Endothelial cell of umbilical vein (primary cell): ENCODE results near the gene PALB2. TPM values are rescaled to one million over a fixed set of nuclear protein-coding genes. Genes with fewer than 3 reads are reported as not detected.

ENCODE experiments used
- BruUV-seq: library from RNA; stranded (reverse); fragments of 400-500 nt; replicated peaks from 2 replicates; lab custom pipeline; 2021; lab: Mats Ljungman, UMichigan
- CTCF ChIA-PET: fragments of 300-600, 350-600 bp; sonication (Branson Sonifier 250); formaldehyde crosslinking; loops from one replicate; lab custom pipeline; 2021; ENCODE audit warnings: antibody characterized with exemption, inconsistent platforms; lab: Charles Lee
- POLR2A ChIA-PET: fragments of 300-600, 350-600 bp; sonication (Branson Sonifier 250); formaldehyde crosslinking; loops from one replicate; lab custom pipeline; 2021; ENCODE audit warnings: antibody characterized with exemption, inconsistent platforms; lab: Charles Lee
- DNase-seq: peaks from one replicate; pipeline ENCODE4 v3.0.0-alpha.2; 2011; ENCODE audit warnings: low read depth, low spot score
- FAIRE-seq: peaks from 2 replicates; lab custom pipeline; 2011; peaks lifted over from hg19 to GRCh38; lab: Jason Lieb, UNC
- H2AFZ ChIP-seq: 2 replicates; pipeline ENCODE4 v1.6.0; 2012; ENCODE audit warnings: low read depth, low read length, control low read depth, inconsistent platforms
- H3K27ac ChIP-seq: 2 replicates; pipeline ENCODE4 v1.5.1; 2011; ENCODE audit warnings: low read depth, mild to moderate bottlenecking, control low read depth, low read length, moderate library complexity; ENCODE audit not compliant: insufficient read depth
- H3K27me3 ChIP-seq, 2 experiments: 2 replicates each; pipeline versions ENCODE4 v1.6.0 to v1.6.1; 2011; ENCODE audit warnings: low read length in 2 of 2, mixed read lengths in 1 of 2; ENCODE audit not compliant: control insufficient read depth in 2 of 2, insufficient read depth in 2 of 2
- H3K36me3 ChIP-seq, 2 experiments: 2 replicates in 1 of 2; 3 replicates in 1 of 2; pipeline ENCODE4 v1.5.1; 2011; ENCODE audit warnings: low read length in 2 of 2, mild to moderate bottlenecking in 1 of 2, moderate library complexity in 1 of 2; ENCODE audit not compliant: control insufficient read depth in 2 of 2, insufficient read depth in 2 of 2; ENCODE audit errors: extremely low read depth in 1 of 2
- H3K4me1 ChIP-seq: 3 replicates; pipeline ENCODE4 v1.5.1; 2011; ENCODE audit warnings: mild to moderate bottlenecking, low read length; ENCODE audit not compliant: control insufficient read depth, insufficient read depth; ENCODE audit errors: extremely low read depth
- H3K4me2 ChIP-seq: 2 replicates; pipeline ENCODE4 v1.6.1; 2011; ENCODE audit warnings: low read length, control low read depth, mixed read lengths; ENCODE audit not compliant: insufficient read depth
- H3K4me3 ChIP-seq, 3 experiments: fragments of 200-600 bp in 1 of 3; sonication (generic), shearing (Covaris generic) in 1 of 3; replicated peaks in 1 of 3; 2 replicates each; pipeline ENCODE4 v1.5.1; 2011 to 2016; ENCODE audit warnings: control low read depth in 3 of 3, low read length in 3 of 3, mild to moderate bottlenecking in 2 of 3, inconsistent platforms in 1 of 3, low read depth in 1 of 3, moderate library complexity in 1 of 3; ENCODE audit not compliant: insufficient read depth in 1 of 3
- H3K79me2 ChIP-seq: 2 replicates; pipeline ENCODE4 v1.6.0; 2012; ENCODE audit warnings: low read length, inconsistent platforms; ENCODE audit not compliant: control insufficient read depth, insufficient read depth
- H3K9ac ChIP-seq: replicated peaks from 2 replicates; pipeline ENCODE3; 2011; ENCODE audit warnings: low read length, control low read depth; ENCODE audit not compliant: insufficient read depth; ENCODE audit errors: extremely low read depth
- H3K9me1 ChIP-seq: replicated peaks from 3 replicates; pipeline ENCODE4 v1.6.0; 2011; ENCODE audit warnings: mild to moderate bottlenecking, low read length; ENCODE audit not compliant: control insufficient read depth, insufficient read depth; ENCODE audit errors: extremely low read depth
- H3K9me3 ChIP-seq: replicated peaks from 2 replicates; pipeline ENCODE4 v1.5.1; 2012; ENCODE audit warnings: low read length, inconsistent platforms; ENCODE audit not compliant: control insufficient read depth, insufficient read depth
- H4K20me1 ChIP-seq: replicated peaks from 2 replicates; pipeline ENCODE3; 2011; ENCODE audit warnings: mild to moderate bottlenecking, low read length; ENCODE audit not compliant: control insufficient read depth, insufficient read depth; ENCODE audit errors: extremely low read depth
- EZH2 ChIP-seq: IDR thresholded peaks from 2 replicates; pipeline ENCODE4 v1.6.1; 2012; ENCODE audit warnings: borderline replicate concordance, low read depth, mild to moderate bottlenecking, moderate library complexity, low read length, inconsistent platforms; ENCODE audit not compliant: severe bottlenecking
- FOS ChIP-seq: IDR thresholded peaks from 2 replicates; pipeline ENCODE4 v1.6.1; 2011; ENCODE audit warnings: mild to moderate bottlenecking, low read length, moderate library complexity, borderline replicate concordance; ENCODE audit not compliant: insufficient read depth
- GATA2 ChIP-seq: IDR thresholded peaks from 2 replicates; pipeline ENCODE4 v1.7.0; 2011; ENCODE audit warnings: low read depth, mild to moderate bottlenecking, moderate library complexity, mixed read lengths, low read length; ENCODE audit not compliant: insufficient read length, insufficient read depth
- JUN ChIP-seq: IDR thresholded peaks from 2 replicates; pipeline ENCODE4 v1.6.1; 2011; ENCODE audit warnings: borderline replicate concordance, low read depth; ENCODE audit not compliant: insufficient read length, insufficient read depth
- MYC ChIP-seq: IDR thresholded peaks from one replicate; pipeline ENCODE4 v1.6.1; 2011; ENCODE audit warnings: mild to moderate bottlenecking, low read depth, low read length
- POLR2A ChIP-seq: IDR thresholded peaks from 2 replicates; pipeline ENCODE4 v1.6.1; 2012; ENCODE audit warnings: low read depth, mild to moderate bottlenecking, control low read depth, low read length
- POLR2AphosphoS5 ChIP-seq: IDR thresholded peaks from 2 replicates; pipeline ENCODE4 v1.6.1; 2012; ENCODE audit warnings: low read depth, mild to moderate bottlenecking, control low read depth, low read length, moderate library complexity; ENCODE audit not compliant: insufficient read depth
- dilution Hi-C: fragments of 300-500 bp; cut with MboI; formaldehyde crosslinking; loops from one replicate; pipeline ENCODE4 v1.15.0; 2019; ENCODE audit warnings: low sequenced_read_pairs; ENCODE audit not compliant: extremely low pct_ligation_motif_present
- intact Hi-C: fragments of 100-400 bp; cut with micrococcal nuclease; formaldehyde crosslinking; loops from one replicate; pipeline ENCODE4 v1.10.0; 2022
- polyA plus RNA-seq, 4 experiments: library from polyadenylated mRNA; depleted of rRNA in 3 of 4; stranded (reverse) in 3 of 4; unstranded in 1 of 4; fragments of >200 nt; gene quantifications; 2 replicates each; pipeline versions ENCODE4 v1.2.1 to v1.2.3, GENCODE V29; 2011 to 2012; ENCODE audit warnings: missing spikeins in 1 of 4
- total RNA-seq: library from RNA; stranded (reverse); gene quantifications from 2 replicates; pipeline ENCODE4 v1.2.3, GENCODE V29; 2021
- TF ChIP-seq, protein P1 (sequence below), 2 donors: IDR thresholded peaks; 1 replicate in 1 of 2; 2 replicates in 1 of 2; pipeline ENCODE4 v1.5.1; 2011; ENCODE audit warnings: low read length in 2 of 2, mild to moderate bottlenecking in 2 of 2, moderate library complexity in 2 of 2, control low read depth in 1 of 2, inconsistent platforms in 1 of 2, low read depth in 1 of 2; ENCODE audit not compliant: insufficient read depth in 1 of 2; ENCODE audit errors: extremely low read depth in 1 of 2
- TF ChIP-seq, protein P2 (sequence below): IDR thresholded peaks from 2 replicates; pipeline ENCODE4 v1.6.1; 2011; ENCODE audit not compliant: insufficient read depth, insufficient read length

PALB2 gene
- total and polyA plus RNA-seq, 2 donors (not counting 3 experiments of a cell fraction or from before 2014, with no cell fraction given): 5.1 to 15.6 TPM

DNA sequence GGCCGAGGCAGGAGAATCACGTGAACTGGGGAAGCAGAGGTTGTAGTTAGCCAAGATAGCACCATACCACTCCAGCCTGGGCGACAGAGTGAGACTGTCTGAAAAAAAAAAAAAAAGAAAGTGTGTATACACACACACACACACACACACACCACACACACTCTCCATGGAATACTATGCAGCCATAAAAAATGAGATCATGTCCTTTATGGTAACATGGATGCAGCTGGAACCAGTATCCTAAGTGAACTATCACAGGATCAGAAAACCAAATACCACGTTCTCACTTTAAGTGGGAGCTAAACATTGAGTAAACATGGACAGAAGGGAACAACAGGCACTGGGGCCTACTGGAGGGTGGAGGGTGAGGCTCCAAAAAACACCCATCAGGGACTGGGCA lies 61.7 kb downstream of the PALB2 start:
- peaks cover 2% of the 10 kb centered on the region for H3K4me1 ChIP-seq
- no peak overlapping the region for H3K27ac ChIP-seq
- no peak overlapping the region for H3K4me3 ChIP-seq
- ChIA-PET POLR2A (no interaction called here), CTCF (no interaction called here)
- H3K36me3 ChIP-seq: peaks cover 4 to 17% of the 10 kb centered on the region in 2 experiments
- dilution Hi-C loops: no loop called here
- FAIRE-seq (no peak), DNase-seq (no peak)
- intact Hi-C loops: no loop called here
- no peak overlapping the region for H3K4me2 ChIP-seq
- H3K9me3 ChIP-seq: no peaks in the 10 kb centered on the region
- H3K9ac ChIP-seq: no peak overlapping the region
- TF ChIP-seq FOS (no peak), POLR2A (no peak), EZH2 (no peak), JUN (no peak), POLR2AphosphoS5 (no peak), MYC (no peak), GATA2 (no peak)
- TF ChIP-seq, protein P1, sequence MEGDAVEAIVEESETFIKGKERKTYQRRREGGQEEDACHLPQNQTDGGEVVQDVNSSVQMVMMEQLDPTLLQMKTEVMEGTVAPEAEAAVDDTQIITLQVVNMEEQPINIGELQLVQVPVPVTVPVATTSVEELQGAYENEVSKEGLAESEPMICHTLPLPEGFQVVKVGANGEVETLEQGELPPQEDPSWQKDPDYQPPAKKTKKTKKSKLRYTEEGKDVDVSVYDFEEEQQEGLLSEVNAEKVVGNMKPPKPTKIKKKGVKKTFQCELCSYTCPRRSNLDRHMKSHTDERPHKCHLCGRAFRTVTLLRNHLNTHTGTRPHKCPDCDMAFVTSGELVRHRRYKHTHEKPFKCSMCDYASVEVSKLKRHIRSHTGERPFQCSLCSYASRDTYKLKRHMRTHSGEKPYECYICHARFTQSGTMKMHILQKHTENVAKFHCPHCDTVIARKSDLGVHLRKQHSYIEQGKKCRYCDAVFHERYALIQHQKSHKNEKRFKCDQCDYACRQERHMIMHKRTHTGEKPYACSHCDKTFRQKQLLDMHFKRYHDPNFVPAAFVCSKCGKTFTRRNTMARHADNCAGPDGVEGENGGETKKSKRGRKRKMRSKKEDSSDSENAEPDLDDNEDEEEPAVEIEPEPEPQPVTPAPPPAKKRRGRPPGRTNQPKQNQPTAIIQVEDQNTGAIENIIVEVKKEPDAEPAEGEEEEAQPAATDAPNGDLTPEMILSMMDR (IDR thresholded peaks at IDR 0.05; ENCODE audit: extremely low read depth in 1 of 2, insufficient read depth in 1 of 2, low read depth in 1 of 2, low read length in 2 of 2): no peak
- TF ChIP-seq, protein P2, sequence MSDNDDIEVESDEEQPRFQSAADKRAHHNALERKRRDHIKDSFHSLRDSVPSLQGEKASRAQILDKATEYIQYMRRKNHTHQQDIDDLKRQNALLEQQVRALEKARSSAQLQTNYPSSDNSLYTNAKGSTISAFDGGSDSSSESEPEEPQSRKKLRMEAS: no peak
- H3K9me1 ChIP-seq: no peaks in the 10 kb centered on the region
- no peaks in the 10 kb centered on the region for H3K27me3 ChIP-seq
- no peaks in the 10 kb centered on the region for H4K20me1 ChIP-seq
- no peak overlapping the region for H2AFZ ChIP-seq
- H3K79me2 ChIP-seq: no peaks in the 10 kb centered on the region
- no TSS peak for BruUV-seq
